SKM-1 (cell line): ENCODE results near the gene TNRC6C.
"Not testable (repeated sequence)": the region's sequence is repeated elsewhere in the genome, so short reads cannot be mapped to it uniquely, and the experiment has no call there.

ENCODE experiments used
- DNase-seq: peaks from one replicate; lab custom pipeline; 2025; ENCODE audit not compliant: unreplicated experiment; lab: John Stamatoyannopoulos, UW

The TNRC6C gene

DNA sequence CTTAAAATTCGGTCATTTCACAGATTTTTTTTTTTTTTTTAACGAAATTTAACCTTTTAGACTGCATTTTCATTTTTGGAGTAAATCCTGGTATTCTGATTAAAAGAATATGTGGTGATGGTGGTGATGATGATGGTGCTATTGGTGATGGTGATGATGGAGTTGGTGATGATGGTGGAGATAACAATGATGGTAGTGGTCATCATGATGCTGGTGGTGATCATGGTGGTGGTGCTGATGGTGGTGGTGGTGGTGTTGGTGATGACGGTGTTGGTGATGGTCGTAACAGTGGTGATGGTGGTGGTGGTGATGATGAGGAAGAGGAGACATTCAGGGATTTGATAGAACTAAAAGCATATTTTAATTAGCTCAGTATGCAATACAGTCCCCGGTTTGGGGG, 84.0 kb downstream of the TNRC6C start:
- no peak for DNase-seq

DNA sequence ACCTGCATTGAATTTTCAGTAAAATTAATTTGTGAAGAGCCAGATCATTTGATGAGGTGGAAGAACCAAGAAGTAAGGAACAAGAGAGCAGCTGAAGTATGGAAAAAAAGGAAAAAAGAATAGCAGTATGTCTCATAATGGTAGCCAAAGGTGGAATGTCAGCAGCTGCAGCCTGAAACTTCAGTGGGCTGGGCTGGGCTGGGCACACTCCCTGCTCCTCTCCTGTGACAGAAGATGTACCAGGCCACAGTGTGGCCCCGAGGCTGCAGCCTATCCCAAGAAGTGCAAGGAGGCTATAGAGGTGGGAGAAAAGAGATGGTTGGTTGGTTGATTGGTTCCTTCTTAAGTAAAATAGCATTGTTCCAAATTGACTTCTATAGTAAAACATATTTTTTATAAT, 84.5 kb downstream of the TNRC6C start:
- DNase-seq = no peak

DNA sequence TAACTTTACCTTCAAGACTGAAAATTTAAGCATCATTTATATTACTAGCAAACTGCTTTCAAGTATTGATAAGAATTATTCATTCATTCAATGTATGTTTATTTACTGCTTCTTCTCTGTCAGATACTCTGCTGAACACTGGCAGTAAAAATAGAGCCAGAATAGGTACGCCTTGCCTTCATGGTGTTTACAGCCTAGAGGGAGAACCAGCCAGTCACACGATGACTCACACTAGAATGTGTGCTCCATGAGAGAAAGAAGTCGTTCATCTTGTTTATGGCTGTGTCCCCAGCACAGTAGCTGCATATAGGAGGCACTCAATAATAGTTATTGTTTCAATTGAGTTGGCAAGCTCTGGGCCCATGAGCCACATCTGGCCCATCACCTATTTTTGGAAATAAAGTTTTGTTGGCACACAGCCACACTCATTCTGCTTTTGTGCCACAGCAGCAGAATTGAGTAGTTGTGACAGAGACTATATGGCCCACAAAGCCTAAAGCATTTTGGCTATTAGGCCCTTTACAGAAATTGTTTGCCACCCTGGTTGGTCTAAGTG, 85.9 kb downstream of the TNRC6C start:
- no peak for DNase-seq

DNA sequence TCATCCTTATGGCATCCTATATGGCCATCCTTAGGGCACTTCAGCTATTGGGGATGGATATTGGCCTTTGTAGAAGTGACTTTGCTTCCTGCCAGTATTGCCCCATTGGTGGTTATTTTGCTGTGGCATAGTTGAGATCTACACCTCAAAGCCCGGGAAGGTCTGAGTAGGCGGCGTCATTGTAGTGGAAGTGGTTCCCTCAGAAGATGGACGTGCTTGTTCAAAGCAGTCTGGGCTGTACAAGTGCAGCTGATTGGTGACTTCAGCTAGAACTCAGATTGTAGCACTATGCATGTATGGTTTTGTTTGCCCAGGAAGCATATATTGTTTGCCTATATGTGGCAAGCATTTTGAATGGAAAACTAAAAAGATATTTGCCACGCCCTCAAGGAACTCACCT, 86.8 kb downstream of the TNRC6C start:
- no peak for DNase-seq

- no peak for DNase-seq
Measured at GRCh38 chr17:78046923-78047322, 88.4 kb downstream of the TNRC6C start.

DNA sequence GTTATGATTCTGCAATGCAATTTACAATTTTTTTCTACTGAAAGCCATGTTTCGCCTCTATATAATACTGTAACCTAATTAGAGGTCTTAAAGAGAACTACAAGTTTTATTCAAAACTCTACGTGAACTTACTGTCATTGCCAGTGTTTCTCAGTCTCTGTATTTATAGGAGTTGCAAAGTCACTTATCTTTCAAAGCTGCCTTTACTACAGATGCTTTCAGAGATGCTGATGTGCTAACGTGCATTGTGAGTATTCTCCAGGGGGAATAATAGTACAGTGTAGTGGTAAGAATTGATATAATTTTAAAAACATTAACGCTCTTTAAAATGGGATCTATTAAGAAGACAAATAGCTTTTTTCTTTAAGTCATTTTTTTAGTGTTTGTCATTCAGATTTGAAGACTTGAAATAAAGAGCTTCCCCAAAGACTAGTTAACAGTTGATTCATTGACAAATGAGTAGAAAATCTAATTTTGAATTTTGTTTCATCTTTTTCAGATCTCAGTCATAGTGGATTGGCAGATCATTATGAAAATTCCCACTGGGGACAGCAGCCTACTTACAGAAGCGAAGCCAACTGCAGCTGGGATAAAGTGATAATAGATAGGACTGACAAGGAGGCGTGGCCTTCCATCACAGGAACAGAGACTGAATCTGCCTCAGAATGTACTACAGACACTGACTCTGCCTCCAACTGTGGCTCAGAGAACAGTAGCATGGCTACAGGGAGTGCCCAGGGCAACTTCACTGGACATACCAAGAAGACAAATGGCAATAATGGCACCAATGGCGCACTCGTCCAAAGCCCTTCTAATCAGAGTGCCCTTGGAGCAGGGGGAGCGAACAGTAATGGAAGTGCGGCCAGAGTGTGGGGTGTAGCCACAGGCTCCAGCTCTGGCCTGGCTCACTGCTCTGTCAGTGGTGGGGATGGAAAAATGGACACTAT, 90.1 kb downstream of the TNRC6C start:
- no peak for DNase-seq

DNA sequence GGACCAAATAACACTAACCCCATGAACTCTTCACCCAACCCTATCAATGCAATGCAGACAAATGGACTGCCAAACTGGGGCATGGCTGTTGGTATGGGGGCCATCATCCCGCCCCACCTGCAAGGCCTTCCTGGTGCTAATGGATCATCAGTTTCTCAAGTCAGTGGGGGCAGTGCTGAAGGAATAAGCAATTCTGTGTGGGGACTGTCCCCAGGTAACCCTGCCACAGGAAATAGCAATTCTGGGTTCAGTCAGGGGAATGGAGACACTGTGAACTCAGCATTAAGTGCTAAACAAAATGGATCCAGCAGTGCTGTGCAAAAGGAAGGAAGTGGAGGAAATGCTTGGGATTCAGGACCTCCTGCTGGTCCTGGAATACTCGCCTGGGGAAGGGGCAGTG, 91.1 kb downstream of the TNRC6C start:
- no peak for DNase-seq

GRCh38 chr17:78051186-78051972, 92.9 kb downstream of the TNRC6C start:
- DNase-seq = no peak

- DNase-seq = no peak
Measured at GRCh38 chr17:78053777-78054468, 95.4 kb downstream of the TNRC6C start.

- DNase-seq = no peak
Measured at GRCh38 chr17:78057113-78057740, 98.7 kb downstream of the TNRC6C start.

DNA sequence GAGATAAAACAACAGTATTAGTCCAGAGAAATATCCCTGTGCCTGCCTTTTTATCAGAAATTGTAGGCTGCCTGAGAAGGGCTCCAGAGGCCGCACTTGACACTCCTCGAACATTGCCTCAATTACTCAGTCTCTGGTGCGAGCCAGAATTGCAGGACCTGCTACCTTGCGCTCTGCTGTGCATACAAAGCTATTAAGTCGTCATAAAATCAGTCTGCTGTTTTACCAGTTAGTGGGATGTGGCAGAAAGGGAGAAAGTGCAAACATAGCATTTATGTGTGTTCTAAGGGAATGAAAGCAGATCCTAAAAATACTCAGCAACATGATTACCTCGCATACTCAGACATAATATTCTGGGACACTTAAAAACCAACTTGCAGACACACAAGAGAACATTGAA, 99.5 kb downstream of the TNRC6C start:
- DNase-seq = no peak

DNA sequence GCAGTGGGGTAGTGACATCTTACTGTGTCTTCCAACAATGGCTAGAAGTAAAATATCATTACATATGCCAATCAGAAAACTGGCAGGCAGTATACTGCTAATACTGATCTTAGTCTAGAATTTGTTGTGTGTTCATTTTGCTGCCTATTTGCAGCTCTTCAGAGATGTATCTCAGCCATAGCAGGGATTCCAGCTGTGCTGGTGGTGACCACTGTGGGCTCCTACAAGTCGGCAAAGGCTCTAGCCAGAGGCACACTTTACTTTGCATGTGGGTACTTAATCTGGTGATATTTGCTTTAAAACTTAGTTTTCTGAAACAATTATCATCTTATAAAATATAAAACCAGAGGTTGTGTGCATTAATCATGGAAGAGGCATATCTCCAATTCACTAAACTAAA, 100.1 kb downstream of the TNRC6C start:
- DNase-seq = no peak

GRCh38 chr17:78062596-78062995, 104.1 kb downstream of the TNRC6C start:
- DNase-seq = no peak

GRCh38 chr17:78063489-78063888, 105.0 kb downstream of the TNRC6C start:
- DNase-seq = no peak

DNA sequence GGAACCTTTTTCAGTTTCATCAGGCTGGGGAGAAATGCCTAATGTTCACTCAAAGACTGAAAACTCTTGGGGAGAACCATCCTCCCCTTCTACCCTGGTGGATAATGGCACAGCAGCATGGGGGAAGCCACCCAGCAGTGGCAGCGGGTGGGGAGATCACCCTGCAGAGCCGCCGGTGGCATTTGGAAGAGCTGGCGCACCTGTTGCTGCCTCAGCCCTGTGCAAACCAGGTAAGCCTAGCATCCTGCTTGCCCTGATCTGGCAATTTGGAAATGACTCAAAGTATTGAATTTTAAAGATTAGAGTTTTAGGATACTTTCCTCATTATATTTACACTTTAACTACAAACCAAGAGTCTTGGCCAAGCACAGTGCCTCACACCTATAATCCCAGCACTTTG, 106.2 kb downstream of the TNRC6C start:
- DNase-seq = no peak

- not testable (repeated sequence) for DNase-seq
Measured at GRCh38 chr17:78066976-78067375, 108.5 kb downstream of the TNRC6C start.

DNA sequence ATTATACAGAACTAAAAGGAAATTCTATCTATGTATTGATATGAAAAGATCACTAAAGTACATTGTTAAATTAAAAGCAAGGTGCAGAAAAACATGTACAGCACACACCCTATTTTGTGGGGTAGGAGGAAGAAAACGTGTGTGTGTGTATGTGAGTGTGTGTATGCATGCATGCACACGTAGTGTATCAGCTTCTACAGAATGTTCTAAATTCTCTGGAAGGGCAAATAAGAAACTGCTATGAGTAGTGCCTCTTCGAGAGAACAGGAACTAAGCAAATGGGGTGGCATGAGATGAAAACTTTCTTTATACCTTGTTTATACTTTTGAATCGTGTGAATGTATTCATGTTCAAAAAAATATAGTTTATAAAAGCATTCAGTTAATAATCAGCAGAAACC, 111.2 kb downstream of the TNRC6C start:
- DNase-seq = no peak

GRCh38 chr17:78072961-78073360, 114.5 kb downstream of the TNRC6C start:
- no peak for DNase-seq

DNA sequence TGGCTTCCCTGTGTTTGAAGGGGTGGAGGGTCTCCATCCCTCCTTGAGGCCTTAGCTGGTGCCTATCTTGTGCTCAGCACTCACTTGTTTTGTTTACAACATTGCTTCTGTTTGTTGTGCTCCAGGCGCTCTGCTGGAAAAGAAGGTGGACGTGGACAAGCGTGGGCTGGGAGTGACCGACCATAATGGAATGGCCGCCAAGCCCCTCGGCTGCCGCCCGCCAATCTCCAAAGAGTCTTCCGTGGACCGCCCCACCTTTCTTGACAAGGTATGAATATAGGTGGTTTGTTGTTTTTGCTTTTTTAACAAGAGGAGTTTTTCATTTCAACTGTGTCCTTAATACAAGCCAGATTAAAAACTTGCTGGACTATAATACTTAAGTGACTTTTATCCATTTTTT, 116.5 kb downstream of the TNRC6C start:
- no peak for DNase-seq

- DNase-seq = no peak
Measured at GRCh38 chr17:78075545-78075944, 117.0 kb downstream of the TNRC6C start.

GRCh38 chr17:78079253-78079652, 120.8 kb downstream of the TNRC6C start:
- DNase-seq = no peak
